Measurements from ENCODE around the gene TGOLN2. TPM values are rescaled to one million over a fixed set of nuclear protein-coding genes. Genes with fewer than 3 reads are reported as not detected.
A peak's percentile ranks its signal among the peaks of the same experiment; 100 is the strongest.

The TGOLN2 gene
- total and polyA plus RNA-seq, 2 of the 13 experiments (the other 11 are each of a cell fraction or from before 2014, with no cell fraction given): 99.6 to 155 TPM

DNA sequence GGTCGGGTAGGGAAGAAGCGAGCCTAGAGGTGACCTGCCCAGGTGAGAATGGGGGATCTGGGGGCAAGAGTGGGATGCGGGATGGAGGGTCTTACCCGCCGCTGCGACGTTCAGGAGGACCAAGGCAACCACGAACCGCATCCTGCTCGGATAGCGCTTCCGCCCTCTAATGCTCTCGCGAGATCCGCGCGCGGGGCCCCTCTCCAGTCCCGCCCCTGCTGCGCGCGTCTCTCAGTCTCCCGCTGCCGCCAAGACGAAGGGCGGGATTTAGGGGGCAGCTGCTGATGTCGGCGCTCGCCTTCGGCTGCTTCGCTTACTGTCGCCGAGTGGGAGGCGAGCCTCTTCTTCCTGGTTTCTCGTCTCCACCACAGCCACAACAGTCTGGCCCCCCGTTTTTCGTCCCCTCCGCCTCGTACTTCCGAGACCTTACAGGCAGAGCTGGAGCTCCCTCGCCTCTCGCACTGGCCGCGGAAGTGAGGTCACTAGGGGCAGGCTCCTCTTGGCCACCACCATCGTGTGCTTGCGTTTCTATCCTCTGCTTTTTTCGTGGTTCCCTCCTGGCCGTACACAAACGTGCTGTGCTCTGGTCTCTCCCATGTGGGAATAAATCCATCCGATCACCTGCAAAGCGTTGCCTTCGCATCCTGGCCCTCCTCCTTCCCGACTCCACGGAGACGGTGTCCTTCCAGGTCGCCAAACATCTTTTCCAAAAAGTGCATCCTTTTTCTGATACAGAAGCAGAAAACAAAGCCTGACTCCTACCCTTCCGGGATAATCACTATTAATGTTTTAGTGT, at the start of gene TGOLN2 (continued):
- TF ChIP-seq, protein P1, sequence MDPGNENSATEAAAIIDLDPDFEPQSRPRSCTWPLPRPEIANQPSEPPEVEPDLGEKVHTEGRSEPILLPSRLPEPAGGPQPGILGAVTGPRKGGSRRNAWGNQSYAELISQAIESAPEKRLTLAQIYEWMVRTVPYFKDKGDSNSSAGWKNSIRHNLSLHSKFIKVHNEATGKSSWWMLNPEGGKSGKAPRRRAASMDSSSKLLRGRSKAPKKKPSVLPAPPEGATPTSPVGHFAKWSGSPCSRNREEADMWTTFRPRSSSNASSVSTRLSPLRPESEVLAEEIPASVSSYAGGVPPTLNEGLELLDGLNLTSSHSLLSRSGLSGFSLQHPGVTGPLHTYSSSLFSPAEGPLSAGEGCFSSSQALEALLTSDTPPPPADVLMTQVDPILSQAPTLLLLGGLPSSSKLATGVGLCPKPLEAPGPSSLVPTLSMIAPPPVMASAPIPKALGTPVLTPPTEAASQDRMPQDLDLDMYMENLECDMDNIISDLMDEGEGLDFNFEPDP (CRISPR knock-in tag; conservative IDR thresholded peaks at IDR 0.05): no peak
- TF ChIP-seq NFATC3 (CRISPR knock-in tag; IDR thresholded peaks at IDR 0.05) (no peak), ZNF232 (CRISPR knock-in tag; IDR thresholded peaks at IDR 0.05; ENCODE audit: borderline replicate concordance) (peak; percentile 91; the same call in 1 of the 2 replicates), ZFP36 (IDR thresholded peaks at IDR 0.05; ENCODE audit: borderline replicate concordance, low read depth, low read length, partially characterized antibody) (no peak), ZNF468 (CRISPR knock-in tag; IDR thresholded peaks at IDR 0.05) (peak; percentile 42; the same call in 1 of the 2 replicates), TEAD2 (CRISPR knock-in tag; IDR thresholded peaks at IDR 0.05) (peak; percentile 92), DMAP1 (CRISPR knock-in tag; IDR thresholded peaks at IDR 0.05) (peak; percentile 97), MAFF (IDR thresholded peaks at IDR 0.05; ENCODE audit: low read depth, low read length) (0 out of 2 replicates have a peak, but pooled peaks have one; percentile 10), HOXA3 (CRISPR knock-in tag; IDR thresholded peaks at IDR 0.05) (peak; percentile 97), U2AF1 (optimal IDR thresholded peaks at IDR 0.05; ENCODE audit: low read depth, low read length) (peak; percentile 95), KMT2B (CRISPR knock-in tag; IDR thresholded peaks at IDR 0.05) (peak; percentile 91), NCOA2 (CRISPR knock-in tag; IDR thresholded peaks at IDR 0.05) (peak; percentile 43; the same call in 1 of the 2 replicates), ZNF44 (CRISPR knock-in tag; IDR thresholded peaks at IDR 0.05) (peak; percentile 77; the same call in 1 of the 2 replicates), ZBTB1 (CRISPR knock-in tag; IDR thresholded peaks at IDR 0.05; ENCODE audit: borderline replicate concordance) (no peak), NR2C2 (CRISPR knock-in tag; IDR thresholded peaks at IDR 0.05; ENCODE audit: borderline replicate concordance) (peak; percentile 80), SP1 (IDR thresholded peaks at IDR 0.05) (peak; percentile 65; the same call in 1 of the 2 replicates), SP1 (CRISPR knock-in tag; IDR thresholded peaks at IDR 0.05) (peak; percentile 80), IKZF1 (IDR thresholded peaks at IDR 0.05) (no peak), SMARCC2 (IDR thresholded peaks at IDR 0.05) (no peak), SNAPC4 (CRISPR knock-in tag; IDR thresholded peaks at IDR 0.05) (peak; percentile 86; the same call in 1 of the 2 replicates)
- TF ChIP-seq, protein P2, sequence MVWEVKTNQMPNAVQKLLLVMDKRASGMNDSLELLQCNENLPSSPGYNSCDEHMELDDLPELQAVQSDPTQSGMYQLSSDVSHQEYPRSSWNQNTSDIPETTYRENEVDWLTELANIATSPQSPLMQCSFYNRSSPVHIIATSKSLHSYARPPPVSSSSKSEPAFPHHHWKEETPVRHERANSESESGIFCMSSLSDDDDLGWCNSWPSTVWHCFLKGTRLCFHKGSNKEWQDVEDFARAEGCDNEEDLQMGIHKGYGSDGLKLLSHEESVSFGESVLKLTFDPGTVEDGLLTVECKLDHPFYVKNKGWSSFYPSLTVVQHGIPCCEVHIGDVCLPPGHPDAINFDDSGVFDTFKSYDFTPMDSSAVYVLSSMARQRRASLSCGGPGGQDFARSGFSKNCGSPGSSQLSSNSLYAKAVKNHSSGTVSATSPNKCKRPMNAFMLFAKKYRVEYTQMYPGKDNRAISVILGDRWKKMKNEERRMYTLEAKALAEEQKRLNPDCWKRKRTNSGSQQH (CRISPR knock-in tag; IDR thresholded peaks at IDR 0.05; ENCODE audit: low read depth): no peak
- TF ChIP-seq, protein P3, sequence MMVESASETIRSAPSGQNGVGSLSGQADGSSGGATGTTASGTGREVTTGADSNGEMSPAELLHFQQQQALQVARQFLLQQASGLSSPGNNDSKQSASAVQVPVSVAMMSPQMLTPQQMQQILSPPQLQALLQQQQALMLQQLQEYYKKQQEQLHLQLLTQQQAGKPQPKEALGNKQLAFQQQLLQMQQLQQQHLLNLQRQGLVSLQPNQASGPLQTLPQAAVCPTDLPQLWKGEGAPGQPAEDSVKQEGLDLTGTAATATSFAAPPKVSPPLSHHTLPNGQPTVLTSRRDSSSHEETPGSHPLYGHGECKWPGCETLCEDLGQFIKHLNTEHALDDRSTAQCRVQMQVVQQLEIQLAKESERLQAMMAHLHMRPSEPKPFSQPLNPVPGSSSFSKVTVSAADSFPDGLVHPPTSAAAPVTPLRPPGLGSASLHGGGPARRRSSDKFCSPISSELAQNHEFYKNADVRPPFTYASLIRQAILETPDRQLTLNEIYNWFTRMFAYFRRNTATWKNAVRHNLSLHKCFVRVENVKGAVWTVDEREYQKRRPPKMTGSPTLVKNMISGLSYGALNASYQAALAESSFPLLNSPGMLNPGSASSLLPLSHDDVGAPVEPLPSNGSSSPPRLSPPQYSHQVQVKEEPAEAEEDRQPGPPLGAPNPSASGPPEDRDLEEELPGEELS (CRISPR knock-in tag; IDR thresholded peaks at IDR 0.05): peak; percentile 75

Measured in HepG2 (cell line).